GM11168 (cell line): ENCODE measurements around the gene PEAR1.

Experiments
- in situ Hi-C: fragments of 300-500 bp; cut with MboI; formaldehyde crosslinking; loops from one replicate; pipeline ENCODE4 v1.12.0; 2022; ENCODE audit warnings: low sequenced_read_pairs; ENCODE audit not compliant: unreplicated experiment

PEAR1 gene

DNA sequence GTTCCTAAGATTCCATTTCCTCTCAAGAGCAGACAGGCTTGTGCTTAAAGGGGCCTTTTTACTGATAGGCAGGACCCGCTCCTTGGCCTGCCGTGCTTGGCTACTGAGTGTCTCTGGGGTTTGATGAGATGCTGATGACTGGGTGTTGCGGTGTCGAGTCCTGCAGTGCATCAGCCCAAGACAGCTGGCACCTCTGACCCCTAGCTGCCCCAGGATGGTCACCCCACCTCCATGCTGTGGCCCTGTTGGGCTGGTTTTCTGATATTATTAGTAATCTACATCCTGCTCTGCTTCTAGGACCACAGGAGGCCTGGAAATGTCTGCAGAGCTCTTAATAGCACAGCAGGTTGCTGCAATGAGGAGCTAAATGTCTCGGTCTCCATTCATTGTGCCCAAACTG, 55.6 kb downstream of the PEAR1 start:
- in situ Hi-C loops, result no loop called here

DNA sequence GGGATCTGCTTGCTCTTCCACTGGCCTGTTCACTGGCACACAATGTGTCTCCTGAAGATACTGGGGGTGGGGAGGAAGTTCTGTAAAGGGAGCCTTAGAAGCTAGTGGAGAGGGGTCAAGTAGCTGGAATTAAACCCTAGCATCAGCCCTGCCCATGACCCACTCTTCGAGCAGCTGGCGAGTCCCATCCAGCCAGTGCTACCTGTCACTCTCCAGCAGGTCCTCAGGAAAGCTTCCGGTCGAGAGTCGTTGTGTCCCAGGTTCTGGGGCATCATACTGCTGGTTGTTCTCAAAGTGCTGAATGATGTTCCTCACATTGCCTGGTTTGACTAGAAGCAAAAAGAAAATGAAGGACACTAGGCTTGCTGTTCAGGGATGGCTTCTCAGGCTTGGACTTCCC, 57.9 kb downstream of the PEAR1 start:
- in situ Hi-C loops, result no loop called here

DNA sequence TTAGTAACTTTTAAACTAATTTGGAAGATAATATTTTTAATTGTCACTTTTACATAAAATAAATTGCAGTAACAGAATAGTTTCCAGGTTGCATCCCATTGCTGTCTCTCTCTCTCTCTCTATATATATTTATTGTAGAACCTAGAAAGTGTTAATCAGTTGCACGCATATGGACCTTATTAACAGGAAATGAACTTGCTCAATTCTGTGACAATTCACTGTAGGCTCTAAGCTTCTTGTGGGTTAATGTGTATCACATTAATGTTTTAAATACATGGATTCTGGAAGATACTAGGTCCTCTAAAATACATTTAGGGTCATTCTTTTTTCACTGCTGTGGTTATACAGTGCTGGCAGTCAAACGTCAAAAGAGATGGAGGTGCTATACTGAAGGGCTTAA, 60.1 kb downstream of the PEAR1 start:
- in situ Hi-C loops, result no loop called here

DNA sequence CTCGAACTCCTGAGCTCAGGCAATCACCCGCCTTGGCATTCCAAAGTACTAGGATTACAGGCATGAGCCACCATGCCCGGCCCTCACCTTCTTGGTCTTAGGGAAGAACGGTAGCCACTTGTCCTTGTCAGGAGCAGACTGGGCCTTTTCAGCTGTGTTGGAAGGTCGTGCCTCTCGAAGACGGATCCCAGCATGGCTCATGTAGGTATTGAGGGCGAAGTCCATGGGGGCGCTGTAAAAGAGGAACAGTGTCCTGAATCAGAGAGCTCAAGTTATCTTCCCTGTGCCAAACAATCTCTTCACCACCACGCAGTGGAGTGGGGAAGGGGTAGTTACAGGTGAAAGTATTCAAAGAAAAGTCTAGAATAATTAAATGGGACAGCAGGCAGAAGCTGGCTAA, 62.8 kb downstream of the PEAR1 start:
- in situ Hi-C loops, result no loop called here

DNA sequence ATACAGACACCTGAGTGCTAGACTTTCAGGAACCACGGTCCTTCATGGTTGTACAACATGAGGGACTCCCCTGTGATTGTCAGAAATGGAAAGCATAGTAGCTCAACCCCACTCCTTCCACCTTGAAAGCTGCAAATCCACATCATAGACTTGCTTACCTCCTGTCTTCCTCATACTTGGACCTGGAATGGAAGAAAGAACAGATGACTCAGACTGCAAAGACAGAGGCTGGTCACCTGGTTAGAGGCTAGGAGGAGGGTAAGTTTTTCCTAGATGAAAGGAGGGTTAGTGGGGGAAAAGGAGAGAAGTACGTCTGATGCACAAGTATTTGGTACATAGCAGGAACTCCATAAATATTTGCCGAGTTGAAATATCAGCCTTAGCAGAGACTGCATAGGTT, 64.1 kb downstream of the PEAR1 start:
- in situ Hi-C loops, result no loop called here

DNA sequence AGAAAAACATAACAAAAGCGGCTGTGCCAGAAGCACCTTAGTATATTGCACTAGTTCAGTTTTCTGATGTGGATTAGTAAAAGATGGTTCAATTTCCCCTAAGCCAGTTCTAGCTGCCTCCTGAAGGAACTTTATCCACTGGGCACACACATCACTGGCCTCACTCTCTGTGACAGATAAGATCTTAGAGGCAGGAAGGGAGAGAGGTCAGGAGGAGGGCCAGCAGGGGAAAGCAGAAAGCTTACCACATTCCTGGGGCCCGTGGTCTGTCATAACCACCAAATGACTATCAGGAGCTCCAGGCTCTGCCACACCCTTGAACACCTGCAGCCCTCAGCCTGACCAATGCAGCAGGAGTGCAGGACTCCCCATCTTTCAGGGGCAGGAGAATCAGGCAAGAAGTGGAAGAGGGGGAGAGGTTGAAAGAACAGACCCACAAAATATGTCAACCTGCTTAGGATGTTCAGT, 64.8 kb downstream of the PEAR1 start:
- in situ Hi-C loops, result no loop called here

DNA sequence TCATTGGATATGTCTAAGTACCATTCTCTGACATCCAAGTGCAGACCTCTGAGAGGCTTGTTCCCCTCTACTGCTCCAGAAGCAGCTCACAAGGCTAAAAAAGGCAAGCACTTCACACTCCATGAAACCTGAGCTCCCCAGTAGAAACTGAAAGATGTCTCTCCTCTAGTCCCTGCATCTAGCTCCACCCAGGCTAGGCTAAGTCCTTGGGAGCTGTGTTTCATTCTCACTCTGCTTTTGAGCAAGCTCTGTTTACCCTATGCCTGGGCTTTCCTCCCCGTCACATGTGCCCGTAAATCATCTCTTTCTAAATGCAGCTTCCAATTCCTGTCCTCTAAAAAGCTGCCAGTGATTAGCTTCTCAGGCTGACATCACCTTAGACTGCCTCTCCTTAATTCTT, 65.9 kb downstream of the PEAR1 start:
- in situ Hi-C loops, result no loop called here

DNA sequence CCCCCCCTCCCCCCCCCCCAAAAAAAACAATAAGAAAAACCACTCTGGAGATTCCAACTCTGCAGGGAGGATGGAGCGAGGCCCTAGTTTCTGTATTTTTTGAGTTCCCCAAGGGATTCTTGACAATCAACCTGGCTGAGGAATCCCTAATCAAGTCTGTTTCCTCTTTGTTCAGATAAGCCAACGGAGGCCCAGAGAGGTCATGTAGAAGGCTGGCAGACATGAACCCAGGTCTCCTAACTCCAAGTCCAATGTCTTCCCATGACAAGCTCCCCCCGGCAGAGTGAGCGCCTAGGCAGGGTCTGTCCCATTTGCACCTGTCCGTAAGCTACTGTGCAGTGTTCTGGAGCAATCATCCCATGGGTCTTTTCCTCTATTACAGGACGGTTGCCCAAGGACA, 66.4 kb downstream of the PEAR1 start:
- in situ Hi-C loops, result no loop called here

DNA sequence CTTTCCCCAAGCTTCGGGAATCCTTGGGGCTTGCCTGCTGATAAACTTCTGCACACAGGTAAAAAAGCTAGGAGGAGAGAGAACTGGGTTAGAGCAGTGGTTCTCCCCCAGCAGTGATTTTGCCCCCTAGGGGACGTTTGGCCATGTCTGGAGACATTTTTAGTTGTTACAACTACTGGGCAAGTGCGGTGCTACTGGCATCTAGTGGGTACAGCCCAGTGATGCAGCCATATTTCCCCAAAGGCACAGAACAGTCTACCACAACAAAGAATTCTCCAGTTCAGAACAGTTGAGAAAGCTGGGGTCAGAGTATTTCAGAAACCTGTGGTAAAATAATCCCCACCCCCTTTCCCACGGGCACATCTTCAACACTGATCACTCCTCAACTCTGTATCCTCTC, 68.2 kb downstream of the PEAR1 start:
- in situ Hi-C loops, result no loop called here

DNA sequence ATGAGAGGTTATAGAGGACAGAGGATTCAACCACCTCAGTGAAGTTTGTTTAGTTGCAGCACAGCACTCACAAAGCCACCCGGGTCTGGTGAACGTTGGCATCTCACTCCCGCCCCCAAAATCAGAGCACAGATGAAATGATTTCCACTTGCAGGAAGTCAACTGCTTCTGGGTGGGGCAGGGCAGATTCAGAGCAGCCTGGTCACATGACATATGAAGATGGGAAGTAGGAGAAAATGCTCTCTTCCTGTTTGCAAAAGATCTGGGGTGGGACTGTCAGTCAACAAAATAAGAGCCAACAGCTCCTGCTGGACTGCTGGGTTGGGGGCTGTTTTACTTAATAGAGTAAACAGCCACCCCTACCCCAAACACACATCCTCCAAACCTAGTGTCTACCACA, 70.1 kb downstream of the PEAR1 start:
- in situ Hi-C loops, result no loop called here

DNA sequence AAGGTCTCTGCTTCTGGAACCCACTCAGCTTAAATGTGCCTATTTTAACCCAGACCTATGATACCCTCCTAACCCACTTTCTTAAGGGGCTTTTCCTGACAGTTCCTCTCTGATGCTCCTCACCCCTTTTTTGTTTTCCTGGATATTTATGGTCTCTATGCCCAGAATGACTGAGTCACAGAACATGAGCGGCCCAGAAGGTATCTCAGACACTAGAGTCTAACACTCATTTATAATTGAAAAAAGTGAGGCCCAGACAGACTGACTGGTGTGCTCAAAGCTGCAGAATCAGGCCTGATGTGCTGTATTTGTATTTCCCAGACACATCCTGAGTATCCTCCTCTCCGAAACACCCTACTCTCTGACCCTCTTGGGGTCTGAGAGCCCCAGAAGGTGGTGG, 70.9 kb downstream of the PEAR1 start:
- in situ Hi-C loops, result no loop called here
